Stomach (tissue), 4 donors: ENCODE results near the gene SUPT3H.

Source experiments
- EP300 ChIP-seq: sonication (generic); formaldehyde crosslinking; IDR thresholded peaks from one replicate; pipeline ENCODE4 v1.6.1; 2017; ENCODE audit warnings: antibody characterized with exemption
- TF ChIP-seq, protein P1 (sequence below), 7 experiments: fragments of 450-650 bp in 4 of 7; fragments of 200-600 bp in 3 of 7; sonication (generic) in 3 of 7; IDR thresholded peaks; one replicate each; pipeline ENCODE4 v1.5.1; 2016 to 2019; ENCODE audit warnings: antibody characterized with exemption in 7 of 7, control low read depth in 2 of 7, mild to moderate bottlenecking in 1 of 7

DNA sequence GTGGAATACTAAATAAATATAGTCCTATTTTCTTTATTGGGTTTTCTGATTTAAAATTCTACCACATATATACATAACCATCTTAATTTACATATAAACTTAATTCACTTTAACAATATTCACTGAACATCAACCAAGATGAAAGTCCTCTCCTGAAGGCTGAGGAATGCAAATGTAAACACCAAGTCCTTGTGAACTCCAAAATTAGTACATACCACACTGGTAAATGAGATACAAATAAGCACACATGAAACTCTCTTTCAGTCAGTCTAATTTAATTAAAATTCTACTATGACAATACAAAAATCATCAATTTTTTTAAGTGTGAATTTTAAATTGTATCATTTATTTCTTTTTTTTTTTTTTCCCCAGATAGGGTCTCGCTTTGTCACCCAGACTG lies 254.7 kb downstream of the SUPT3H start:
- TF ChIP-seq, protein P1, sequence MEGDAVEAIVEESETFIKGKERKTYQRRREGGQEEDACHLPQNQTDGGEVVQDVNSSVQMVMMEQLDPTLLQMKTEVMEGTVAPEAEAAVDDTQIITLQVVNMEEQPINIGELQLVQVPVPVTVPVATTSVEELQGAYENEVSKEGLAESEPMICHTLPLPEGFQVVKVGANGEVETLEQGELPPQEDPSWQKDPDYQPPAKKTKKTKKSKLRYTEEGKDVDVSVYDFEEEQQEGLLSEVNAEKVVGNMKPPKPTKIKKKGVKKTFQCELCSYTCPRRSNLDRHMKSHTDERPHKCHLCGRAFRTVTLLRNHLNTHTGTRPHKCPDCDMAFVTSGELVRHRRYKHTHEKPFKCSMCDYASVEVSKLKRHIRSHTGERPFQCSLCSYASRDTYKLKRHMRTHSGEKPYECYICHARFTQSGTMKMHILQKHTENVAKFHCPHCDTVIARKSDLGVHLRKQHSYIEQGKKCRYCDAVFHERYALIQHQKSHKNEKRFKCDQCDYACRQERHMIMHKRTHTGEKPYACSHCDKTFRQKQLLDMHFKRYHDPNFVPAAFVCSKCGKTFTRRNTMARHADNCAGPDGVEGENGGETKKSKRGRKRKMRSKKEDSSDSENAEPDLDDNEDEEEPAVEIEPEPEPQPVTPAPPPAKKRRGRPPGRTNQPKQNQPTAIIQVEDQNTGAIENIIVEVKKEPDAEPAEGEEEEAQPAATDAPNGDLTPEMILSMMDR (IDR thresholded peaks at IDR 0.05): no peak
- no peak for TF ChIP-seq EP300
